HCT116 (cell line): ENCODE measurements around the gene BMP5.

Source experiments
- ELF1 ChIP-seq: IDR thresholded peaks from 2 replicates; pipeline ENCODE4 v1.6.1; 2012; ENCODE audit warnings: low read depth, borderline replicate concordance
- EZH2 ChIP-seq: fragments of 200-600 bp; sonication (generic); IDR thresholded peaks from 2 replicates; pipeline ENCODE4 v1.6.1; 2017; ENCODE audit warnings: antibody characterized with exemption, mixed run types
- EZH2phosphoT487 ChIP-seq: fragments of 200-600 bp; IDR thresholded peaks from 2 replicates; pipeline ENCODE4 v1.6.1; 2018; ENCODE audit warnings: antibody characterized with exemption, borderline replicate concordance
- JUND ChIP-seq: IDR thresholded peaks from 2 replicates; pipeline ENCODE4 v1.6.1; 2012
- POLR2A ChIP-seq: IDR thresholded peaks from 2 replicates; pipeline ENCODE4 v1.7.0; 2011; ENCODE audit warnings: borderline replicate concordance; ENCODE audit not compliant: insufficient read depth, insufficient read length; ENCODE audit errors: extremely low read depth
- POLR2AphosphoS5 ChIP-seq: IDR thresholded peaks from 2 replicates; pipeline ENCODE4 v1.6.1; 2011; ENCODE audit warnings: mild to moderate bottlenecking, low read depth, low read length, moderate library complexity
- RAD21 ChIP-seq: IDR thresholded peaks from 2 replicates; pipeline ENCODE4 v1.6.1; 2012; ENCODE audit warnings: low read depth, mild to moderate bottlenecking
- SP1 ChIP-seq: IDR thresholded peaks from 2 replicates; pipeline ENCODE4 v1.6.1; 2012; ENCODE audit warnings: low read depth
- SRF ChIP-seq: IDR thresholded peaks from 2 replicates; pipeline ENCODE4 v1.6.1; 2012; ENCODE audit warnings: low read depth
- ZNF274 ChIP-seq: fragments of 200-500 bp; sonication (Bioruptor generic); IDR thresholded peaks from 2 replicates; pipeline ENCODE4 v1.6.1; 2014; ENCODE audit warnings: mild to moderate bottlenecking, low read depth, low read length, inconsistent platforms
- TF ChIP-seq, protein P1 (sequence below), 3 experiments: fragments of 200-600 bp in 1 of 3; sonication (generic) in 1 of 3; IDR thresholded peaks in 2 of 3; conservative IDR thresholded peaks in 1 of 3; 2 replicates each; pipeline ENCODE4 v1.5.1; 2012 to 2017; ENCODE audit warnings: low read depth in 2 of 3, low read length in 2 of 3, antibody characterized with exemption in 1 of 3, borderline replicate concordance in 1 of 3, control low read depth in 1 of 3, mild to moderate bottlenecking in 1 of 3, mixed read lengths in 1 of 3, mixed run types in 1 of 3, moderate library complexity in 1 of 3; ENCODE audit not compliant: insufficient read depth in 1 of 3
- TF ChIP-seq, protein P2 (sequence below): IDR thresholded peaks from 2 replicates; pipeline ENCODE4 v1.6.1; 2012

DNA sequence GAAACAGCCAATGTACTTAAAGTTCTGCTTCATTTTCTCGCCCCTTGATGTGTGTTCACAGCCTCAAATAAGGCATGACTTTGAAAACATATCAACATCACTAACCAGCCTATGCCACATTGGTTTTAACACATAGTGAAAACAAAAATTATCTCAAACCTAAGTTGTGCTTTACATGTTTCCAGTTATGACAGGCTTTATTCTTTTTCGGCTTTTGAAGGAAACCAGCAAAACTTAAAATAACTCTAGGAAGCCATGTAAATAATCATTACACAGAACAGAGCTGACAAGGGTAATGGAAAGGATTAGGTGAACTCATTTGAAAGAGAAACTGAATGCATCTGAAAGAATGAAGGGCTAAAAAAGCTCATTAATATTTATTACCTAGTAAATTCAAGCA is 42.1 kb downstream of the BMP5 start:
- no peak for TF ChIP-seq POLR2A
- TF ChIP-seq JUND, result no peak
- TF ChIP-seq, protein P1, sequence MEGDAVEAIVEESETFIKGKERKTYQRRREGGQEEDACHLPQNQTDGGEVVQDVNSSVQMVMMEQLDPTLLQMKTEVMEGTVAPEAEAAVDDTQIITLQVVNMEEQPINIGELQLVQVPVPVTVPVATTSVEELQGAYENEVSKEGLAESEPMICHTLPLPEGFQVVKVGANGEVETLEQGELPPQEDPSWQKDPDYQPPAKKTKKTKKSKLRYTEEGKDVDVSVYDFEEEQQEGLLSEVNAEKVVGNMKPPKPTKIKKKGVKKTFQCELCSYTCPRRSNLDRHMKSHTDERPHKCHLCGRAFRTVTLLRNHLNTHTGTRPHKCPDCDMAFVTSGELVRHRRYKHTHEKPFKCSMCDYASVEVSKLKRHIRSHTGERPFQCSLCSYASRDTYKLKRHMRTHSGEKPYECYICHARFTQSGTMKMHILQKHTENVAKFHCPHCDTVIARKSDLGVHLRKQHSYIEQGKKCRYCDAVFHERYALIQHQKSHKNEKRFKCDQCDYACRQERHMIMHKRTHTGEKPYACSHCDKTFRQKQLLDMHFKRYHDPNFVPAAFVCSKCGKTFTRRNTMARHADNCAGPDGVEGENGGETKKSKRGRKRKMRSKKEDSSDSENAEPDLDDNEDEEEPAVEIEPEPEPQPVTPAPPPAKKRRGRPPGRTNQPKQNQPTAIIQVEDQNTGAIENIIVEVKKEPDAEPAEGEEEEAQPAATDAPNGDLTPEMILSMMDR (IDR thresholded peaks at IDR 0.05 in 2 of 3, conservative IDR thresholded peaks at IDR 0.05 in 1 of 3; ENCODE audit: borderline replicate concordance in 1 of 3, insufficient read depth in 1 of 3, low read depth in 2 of 3, low read length in 2 of 3), result no peak
- TF ChIP-seq ZNF274, result no peak
- no peak for TF ChIP-seq EZH2
- no peak for TF ChIP-seq RAD21
- no peak for TF ChIP-seq POLR2AphosphoS5
- TF ChIP-seq ELF1, result no peak
- no peak for TF ChIP-seq SRF
- TF ChIP-seq, protein P2, sequence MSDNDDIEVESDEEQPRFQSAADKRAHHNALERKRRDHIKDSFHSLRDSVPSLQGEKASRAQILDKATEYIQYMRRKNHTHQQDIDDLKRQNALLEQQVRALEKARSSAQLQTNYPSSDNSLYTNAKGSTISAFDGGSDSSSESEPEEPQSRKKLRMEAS, result no peak
- no peak for TF ChIP-seq EZH2phosphoT487
- TF ChIP-seq SP1, result no peak
